Left cardiac atrium (tissue), 4 donors: Measurements from ENCODE around the gene LRP1B. TPM values are rescaled to one million over a fixed set of nuclear protein-coding genes. Genes with fewer than 3 reads are reported as not detected.

Experiments
- ATAC-seq, 2 donors: fragments of 200-7000 bp; cut with Tn5 transposase; one replicate each; pipeline ENCODE4 v1.9.1; 2020; ENCODE audit warnings: mild to moderate bottlenecking in 2 of 2, moderate library complexity in 2 of 2
- DNase-seq: peaks from one replicate; pipeline ENCODE4 v3.0.0-alpha.2; 2020
- intact Hi-C, 2 donors: fragments of 100-400 bp; cut with DNase I; formaldehyde crosslinking; loops; one replicate each; pipeline versions ENCODE4 v1.14.1 to v1.15.1; 2022 to 2023
- total RNA-seq, 2 donors: library from RNA; stranded (reverse); fragmentation: NEBNext Ultra II Directional; extraction: Animal tissue kit (Norgen Biotek cat#: 25700); gene quantifications; one replicate each; pipeline ENCODE4 v1.2.1, GENCODE V29; 2021
- donor health status: DM: no; HTN: yes; CAD: no.
- donor health status: DM: no; HTN: yes; CAD: no; lungs with severe emphysema.
- donor health status: DM: yes; HTN: yes; CAD: no.
- donor health status: Dilated cardiomyopathy.

The LRP1B gene
- total RNA-seq, 2 donors from 2014 or later, result 1.2 TPM

DNA sequence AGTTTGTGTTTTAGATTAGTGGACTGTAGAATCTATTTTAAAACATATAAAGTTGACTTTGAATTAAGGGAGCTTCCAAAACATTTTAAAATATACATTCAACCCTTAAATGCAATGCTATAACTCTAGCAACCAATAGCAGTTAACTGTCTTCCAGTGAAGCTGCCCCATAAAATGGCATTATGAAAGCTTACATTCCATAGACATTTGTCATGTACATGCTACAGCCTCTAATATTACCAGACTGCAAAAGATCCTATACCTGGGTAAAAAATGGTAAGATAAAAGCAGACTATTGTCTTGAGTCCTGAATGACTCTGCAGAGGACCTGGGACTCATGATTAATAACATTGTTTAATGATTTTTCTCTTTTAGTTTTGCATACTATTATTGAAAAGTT lies 489.4 kb downstream of the LRP1B start:
- ATAC-seq, result no peak
- DNase-seq, result no peak
- intact Hi-C loops, result no loop called here

DNA sequence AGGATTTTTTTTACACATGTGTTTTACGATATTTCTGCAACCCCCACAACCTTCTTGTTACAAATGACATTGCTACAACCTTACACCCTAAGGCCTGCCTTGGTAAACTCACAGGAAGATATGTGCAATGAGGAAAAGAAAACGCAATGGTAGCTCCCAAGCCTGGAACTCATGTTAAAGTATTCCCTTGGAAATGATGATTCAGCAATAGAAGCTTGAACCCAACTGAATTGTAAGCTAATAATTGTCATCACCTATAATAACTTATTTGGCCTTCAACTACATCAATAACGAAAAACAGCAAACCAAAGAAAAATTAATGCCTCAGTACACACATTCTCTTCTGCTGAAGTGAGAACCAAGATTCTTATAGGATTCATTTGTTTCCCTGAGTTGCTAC lies 491.0 kb downstream of the LRP1B start:
- no peak for ATAC-seq
- intact Hi-C loops, result no loop called here

DNA sequence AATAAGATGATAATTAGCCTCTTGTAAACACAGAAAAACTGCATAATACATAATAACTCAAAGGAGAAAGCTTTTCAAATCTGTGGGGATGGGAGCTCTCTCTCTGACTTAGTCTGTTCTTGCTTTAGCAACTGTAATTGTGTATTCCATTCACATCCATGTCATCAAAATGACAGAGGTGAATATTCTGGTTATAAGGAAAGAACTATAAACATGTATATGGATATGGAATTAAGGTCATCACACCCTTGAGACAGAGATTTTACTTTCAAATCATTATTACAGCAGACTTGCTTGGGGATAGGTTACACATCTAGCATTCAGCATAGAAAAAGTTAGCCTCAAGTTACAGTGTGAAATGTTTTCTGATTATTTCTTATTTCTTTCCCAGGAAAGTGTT lies 497.7 kb downstream of the LRP1B start:
- DNase-seq (no peak), ATAC-seq (no peak)
- intact Hi-C loops, result no loop called here

More for the DNA sequence above, 491.0 kb downstream of the LRP1B start:
- DNase-seq, result no peak

DNA sequence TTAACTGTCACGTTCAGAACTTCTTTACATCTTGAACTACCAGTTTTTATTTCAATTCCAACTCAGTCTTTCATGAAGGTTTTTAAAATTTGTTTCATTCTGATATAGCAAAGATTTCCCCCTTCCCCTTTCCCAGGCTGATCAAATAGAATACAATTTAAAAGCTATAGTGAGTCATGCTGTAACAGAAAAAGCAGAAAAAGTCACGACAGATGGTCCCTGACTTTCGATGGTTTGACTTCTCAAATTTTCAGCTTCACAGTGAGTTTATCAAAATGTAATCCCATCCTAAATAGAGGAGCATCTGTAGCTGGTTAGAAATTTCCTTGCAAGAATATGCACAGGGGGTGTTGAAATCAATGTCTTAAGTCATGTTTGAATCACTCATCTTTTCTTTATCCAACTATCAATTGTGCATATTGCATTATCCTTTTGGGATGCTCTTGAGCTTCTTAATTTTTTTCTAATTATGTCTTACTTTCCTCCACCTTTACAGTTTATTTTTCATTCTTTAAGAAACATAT lies 500.3 kb downstream of the LRP1B start:
- DNase-seq, result no peak
- no peak for ATAC-seq
- intact Hi-C loops, result no loop called here

DNA sequence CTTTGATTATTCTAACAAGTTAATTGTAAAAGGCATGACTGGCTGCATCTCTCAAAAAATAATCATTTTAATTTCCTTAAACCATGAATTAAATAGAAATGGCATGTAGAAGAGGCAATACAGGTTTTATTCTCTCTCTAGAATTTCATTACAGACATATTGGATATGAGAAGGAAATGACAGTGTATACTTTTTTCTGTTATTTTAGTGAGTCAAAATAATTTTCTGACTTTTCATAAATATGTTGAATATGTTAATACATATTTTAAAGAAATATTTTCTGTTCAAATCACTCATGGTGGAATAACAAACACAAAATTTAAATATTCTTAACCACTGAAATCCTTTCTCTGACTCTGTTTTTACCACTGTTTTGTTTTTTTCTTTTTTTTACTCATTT lies 510.4 kb downstream of the LRP1B start:
- ATAC-seq (no peak), DNase-seq (no peak)
- intact Hi-C loops, result no loop called here

DNA sequence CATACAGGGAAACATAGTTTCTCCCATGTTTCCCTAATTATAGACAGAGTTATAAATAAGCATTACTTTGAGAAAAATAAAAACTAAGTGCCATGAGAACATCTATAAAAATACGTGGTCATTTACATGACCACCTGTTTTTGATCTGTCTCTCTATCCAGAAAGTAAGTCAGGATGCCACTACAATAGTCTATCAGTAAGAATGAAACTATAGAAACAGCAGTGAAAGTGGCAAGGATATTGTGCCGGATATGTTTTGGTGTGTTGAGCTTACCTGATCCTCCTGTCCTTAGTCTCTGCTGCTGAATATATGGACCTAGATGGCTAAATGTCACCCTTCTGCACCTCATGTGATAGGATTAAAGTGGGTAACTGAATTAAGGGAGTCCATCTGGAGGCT lies 512.4 kb downstream of the LRP1B start:
- ATAC-seq, result no peak
- DNase-seq, result no peak
- intact Hi-C loops, result no loop called here

DNA sequence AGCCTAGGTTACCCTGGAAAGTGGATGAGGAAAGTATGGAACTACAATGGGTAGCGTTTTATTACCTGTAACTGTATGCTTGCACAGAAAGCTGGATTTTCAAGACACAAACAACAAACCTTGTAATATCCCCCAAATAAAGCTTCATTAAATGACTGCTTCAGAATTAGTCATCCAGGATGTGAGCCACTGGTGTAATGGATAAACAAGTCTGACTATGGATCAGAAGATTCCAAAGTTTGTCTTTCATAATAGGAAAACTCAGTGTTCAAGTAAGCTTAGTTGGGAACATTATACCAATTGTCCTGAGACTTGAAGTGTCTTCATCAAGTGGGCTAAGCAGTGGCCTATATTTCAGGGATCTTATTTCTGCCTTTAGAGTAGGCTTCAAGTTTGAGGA lies 518.8 kb downstream of the LRP1B start:
- no peak for DNase-seq
- ATAC-seq, result no peak
- intact Hi-C loops, result no loop called here

DNA sequence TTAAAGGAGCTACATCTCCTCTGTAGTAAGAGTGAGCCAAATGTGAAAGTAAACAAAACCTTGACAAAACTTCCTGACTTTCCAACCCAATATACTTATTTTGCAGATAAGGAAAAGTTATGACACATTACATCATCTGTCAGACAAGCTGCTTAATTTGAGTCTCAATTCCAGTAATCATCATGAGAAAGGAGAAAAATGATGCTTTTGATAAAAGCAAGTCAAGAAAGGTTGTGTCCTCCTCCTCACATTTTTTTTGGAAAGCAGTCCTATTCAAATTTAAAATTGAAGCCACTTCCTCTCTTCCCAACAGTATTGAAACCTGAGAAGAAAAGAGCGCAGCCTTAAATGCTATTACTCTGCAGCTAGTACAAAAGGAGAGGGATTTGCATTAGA lies 519.6 kb downstream of the LRP1B start:
- intact Hi-C loops, result no loop called here
- no peak for ATAC-seq
- no peak for DNase-seq

DNA sequence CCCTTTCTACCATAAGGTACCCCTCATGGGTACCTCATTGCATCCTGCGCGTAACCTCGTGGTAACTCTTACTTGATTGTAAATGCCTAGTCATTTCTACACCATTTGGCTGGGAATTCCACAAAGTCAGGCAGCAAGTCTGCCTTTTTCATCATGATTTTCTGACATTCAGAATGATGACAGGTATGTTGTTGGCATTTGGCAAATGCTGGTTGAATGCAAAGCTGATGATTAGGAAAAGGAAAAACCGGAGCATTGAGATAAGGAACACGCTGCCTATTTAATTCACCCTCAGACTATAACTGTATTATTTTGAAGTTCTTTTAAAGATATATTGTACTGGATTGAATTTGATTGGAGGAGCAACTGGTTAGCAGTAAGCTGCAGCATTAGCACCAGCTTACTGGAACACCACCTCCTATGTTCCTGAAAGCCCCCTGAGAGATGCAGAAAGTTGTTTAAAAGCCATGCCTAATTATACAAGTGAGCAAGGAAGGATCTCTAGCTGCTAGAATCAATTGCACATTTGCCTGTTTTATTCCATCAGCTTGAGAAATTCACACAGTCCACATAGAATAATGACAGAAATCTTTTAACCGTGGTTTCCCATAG lies 520.1 kb downstream of the LRP1B start:
- ATAC-seq (no peak), DNase-seq (no peak)
- intact Hi-C loops, result no loop called here

DNA sequence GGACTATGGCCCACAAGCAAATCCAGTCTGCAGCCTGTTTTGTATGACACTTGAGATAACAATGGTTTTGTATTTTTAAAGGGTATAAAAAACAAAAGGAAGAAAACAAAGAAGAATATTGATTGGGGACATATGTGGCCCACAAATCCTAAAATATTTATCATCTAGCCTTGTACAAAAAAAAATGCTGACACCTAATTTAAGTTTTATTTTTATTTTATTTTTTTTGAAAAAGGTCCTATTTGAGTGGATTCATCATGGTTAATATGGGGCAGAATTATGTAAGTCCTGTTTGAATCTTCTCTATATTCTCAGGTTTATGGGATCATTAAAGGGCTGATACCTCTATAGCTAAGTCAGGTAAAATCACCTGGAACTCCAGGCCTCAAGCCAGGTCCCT lies 525.7 kb downstream of the LRP1B start:
- ATAC-seq (no peak), DNase-seq (no peak)
- intact Hi-C loops, result no loop called here

DNA sequence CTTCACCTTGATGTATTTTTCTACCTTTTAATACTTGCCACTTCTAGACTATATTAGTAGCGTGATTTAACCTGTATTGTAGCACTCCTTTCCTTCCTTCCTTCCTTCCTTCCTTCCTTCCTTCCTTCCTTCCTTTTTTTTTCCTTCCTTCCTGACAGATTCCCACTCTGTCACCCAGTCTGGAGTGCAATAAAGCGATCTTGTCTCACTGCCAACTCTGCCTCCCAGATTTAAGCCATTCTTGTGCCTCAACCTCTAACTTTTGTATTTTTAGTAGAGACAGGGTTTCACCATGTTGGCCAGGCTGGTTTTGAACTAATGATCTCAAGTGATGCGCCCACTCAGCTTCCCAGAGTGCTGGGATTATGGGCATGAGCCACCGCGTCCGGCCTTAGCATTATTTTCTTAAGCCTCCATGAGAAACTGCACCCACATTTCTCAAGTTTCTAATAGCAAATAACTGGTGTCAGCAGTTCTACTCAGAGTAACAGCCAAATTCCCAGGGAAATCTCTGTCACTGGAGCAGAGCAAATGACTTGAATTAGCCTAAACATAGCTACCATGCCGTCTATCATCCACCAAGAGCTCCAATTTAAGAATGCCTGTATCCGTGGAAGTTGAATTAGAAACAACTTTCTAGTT lies 529.2 kb downstream of the LRP1B start:
- intact Hi-C loops, result no loop called here
- DNase-seq (no peak), ATAC-seq (no peak)

DNA sequence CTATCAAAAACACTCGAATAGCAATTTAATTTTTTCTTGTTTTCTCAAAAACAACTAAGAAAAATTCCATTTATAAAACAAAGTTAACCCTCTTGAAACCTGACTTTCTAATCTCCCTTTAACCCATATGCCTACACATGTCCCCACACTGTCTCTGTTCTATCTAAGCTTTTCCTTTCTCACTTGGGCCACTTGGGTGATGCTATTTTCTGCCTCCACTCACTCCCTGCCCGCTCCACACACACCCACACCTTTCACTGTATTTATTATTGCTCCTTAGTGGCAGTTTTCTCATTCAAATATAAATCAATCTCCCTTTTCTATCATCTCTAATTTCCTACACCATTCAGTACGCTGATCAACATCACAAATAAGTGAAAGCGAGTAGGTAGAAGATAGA lies 531.1 kb downstream of the LRP1B start:
- DNase-seq (no peak), ATAC-seq (no peak)

DNA sequence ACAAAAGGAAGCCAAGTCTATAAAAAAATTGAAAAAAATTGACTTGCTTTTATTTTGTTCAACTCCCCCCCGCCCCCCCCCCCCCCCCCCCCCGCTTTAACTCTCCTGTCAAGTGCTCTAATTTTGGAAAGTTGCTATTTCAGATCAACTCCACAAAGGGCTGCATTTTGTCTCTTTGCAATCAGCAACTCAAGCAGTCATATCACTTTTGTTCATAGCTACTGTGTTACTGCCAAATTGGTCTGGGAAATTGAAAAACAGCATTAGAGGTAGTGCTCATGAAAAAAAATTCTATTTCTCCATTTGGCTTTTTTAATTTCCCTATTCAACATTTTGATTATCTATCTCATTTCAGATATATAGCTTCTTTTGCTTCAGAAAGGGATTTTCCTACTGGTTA lies 531.8 kb downstream of the LRP1B start:
- ATAC-seq (no peak), DNase-seq (no peak)
- intact Hi-C loops, result no loop called here

More for the DNA sequence above, 531.1 kb downstream of the LRP1B start:
- intact Hi-C loops, result no loop called here

DNA sequence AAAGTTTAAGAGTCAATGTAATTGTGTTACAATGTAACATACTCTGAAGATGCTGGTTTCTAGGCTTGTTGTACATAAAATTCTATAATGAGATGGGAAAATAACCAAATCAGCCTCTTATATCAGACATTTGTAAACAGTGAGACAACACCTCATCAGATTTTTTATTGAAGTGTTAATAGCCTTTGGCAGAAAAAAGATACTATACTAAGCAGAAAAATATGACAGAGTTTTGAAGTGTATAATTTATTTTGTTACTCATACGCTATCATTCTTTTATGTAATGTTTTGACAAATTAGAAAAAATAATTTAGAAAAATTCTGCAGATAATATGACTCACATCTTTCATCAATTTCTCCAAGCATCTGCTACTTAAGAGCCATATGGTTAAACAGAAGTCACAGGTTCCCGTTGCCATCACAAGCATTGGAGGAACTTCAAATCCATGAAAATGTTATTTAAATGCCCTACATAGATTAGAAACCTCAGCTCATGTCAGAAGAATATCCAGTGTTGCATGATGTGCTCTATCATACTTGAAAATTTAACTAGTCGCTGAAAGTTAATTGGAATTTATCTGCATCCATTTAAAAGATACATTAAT lies 535.4 kb downstream of the LRP1B start:
- DNase-seq (no peak), ATAC-seq (no peak)
- intact Hi-C loops, result no loop called here

DNA sequence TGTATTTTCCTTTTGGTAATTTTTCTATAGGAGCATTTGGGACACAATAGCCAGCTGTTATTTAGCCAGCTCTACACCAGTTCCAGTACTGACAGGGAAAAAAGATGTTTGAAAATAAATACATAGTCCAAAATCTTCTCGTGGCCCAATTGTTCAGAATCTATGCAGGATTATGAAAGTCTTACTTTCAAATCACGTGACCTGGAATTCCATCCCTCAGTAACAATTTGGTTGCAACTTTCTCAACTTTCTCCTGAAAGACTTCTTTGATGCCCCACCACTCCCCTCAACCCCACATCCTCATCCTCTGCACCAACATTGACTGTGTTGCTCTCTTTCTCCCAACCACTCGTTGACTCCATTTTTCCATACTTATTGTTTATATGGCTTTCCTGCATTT lies 539.0 kb downstream of the LRP1B start:
- intact Hi-C loops, result no loop called here
- ATAC-seq, result no peak
- no peak for DNase-seq

DNA sequence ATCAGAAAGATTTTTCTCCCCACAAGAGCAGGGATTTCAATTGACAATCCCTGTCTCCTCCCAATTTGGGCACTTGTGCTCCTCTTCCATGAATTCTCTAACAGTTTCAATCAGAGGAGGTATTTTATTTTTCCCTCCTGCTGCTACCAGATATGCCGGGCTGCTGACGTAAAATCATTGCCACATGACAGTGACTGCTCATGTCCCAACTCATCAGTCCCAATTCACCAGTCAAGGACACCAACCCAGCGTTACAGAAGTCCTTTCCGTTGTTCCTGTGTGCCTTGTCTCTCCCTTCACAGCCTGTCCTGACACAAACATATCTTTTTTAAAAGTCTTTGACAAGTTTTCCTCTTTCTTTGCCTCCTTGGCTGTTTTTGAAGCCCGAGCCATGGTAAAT lies 540.2 kb downstream of the LRP1B start:
- DNase-seq, result no peak
- intact Hi-C loops, result no loop called here
- no peak for ATAC-seq

DNA sequence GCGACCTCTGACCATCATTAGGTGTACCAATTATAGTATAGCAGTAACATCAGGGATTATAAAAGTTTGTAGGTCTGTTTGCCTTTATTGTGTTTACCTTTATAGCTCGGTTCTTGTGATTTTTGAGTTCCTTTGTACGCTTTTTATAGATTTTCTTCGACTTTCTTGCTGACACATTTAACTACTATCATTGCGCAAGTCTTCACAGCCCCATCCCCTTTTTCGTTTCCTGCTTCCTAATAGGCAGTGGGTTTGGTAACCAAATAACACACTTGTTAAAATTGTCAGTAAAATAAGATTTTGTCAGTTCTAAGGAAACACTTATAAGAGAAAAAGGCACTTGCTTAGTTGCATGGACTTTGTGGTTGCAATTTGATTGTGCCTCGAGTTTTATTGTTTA lies 541.5 kb downstream of the LRP1B start:
- DNase-seq (no peak), ATAC-seq (no peak)
- intact Hi-C loops, result no loop called here

DNA sequence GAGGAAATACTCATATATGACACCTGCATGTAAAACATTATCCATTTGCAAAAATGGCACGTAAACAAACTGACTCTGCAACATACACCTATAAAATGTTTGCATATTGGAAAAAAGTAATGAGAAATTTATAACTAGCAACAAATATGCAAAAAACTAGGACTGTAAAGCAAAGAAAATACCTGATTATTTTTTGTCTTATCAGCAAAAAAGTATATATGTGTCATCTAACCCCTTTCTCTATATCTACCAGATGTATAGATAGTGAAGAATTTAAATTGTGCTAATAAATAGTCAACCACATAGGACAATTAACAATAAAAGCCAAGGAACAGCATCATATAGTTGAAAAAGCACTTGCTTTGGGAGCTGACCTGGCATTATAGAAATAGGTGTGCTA lies 543.8 kb downstream of the LRP1B start:
- intact Hi-C loops, result no loop called here
- no peak for DNase-seq
- ATAC-seq, result no peak

DNA sequence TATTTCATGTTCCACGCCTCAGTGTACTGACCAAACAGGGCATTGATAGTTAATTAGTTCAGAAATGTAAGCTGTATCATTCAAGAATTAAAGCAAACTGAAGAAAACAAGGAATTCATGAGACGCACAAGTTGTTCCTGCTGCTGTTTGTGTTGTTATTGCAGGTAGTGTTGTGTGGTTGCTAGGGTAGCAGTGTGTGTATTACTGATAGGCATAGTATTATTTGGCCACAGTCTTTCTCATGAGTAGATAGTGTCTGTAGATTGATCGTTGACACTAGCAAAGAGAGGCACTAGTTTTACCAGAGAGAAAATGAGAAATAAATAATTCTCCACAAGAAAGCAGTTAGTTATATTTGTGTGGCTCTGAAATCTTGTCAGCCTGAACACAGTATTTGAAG lies 548.6 kb downstream of the LRP1B start:
- no peak for DNase-seq
- intact Hi-C loops, result no loop called here
- ATAC-seq, result peak in 1 of 2 donors; percentile 82

DNA sequence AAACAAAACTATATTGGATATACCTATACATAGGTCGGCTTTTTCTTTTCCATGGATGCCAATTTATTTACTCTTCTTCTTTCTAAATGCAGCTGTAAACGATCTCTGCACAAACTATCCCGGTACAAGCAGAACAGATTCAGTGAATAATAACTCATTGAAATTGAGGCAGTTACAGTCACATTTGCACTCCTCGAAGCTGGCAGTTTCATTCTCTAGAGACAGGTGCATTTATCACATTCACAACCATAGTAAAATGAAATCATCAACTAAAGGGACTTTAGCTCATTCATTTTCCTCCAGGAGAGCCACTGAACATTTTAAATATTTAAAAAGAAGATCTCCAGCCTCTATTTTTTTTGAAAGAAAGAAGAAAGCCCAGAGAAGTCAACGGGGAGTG lies 551.7 kb downstream of the LRP1B start:
- intact Hi-C loops, result no loop called here
- DNase-seq (no peak), ATAC-seq (no peak)
